GM18502 (cell line): ENCODE data around the gene SETD2.
"Not testable (repeated sequence)": the region's sequence is repeated elsewhere in the genome, so short reads cannot be mapped to it uniquely, and the experiment has no call there.

Source experiments
- ATAC-seq: cut with Tn5 transposase; IDR thresholded peaks from one replicate; pipeline ENCODE4 v1.9.1; 2021; ENCODE audit warnings: mild to moderate bottlenecking; ENCODE audit not compliant: unreplicated experiment, poor library complexity

The SETD2 gene

GRCh38 chr3:47164007-47164881 lies at the start of gene SETD2:
Gene SETD2, minus strand, starts transcription at chr3:47164113. Its CDS starts 189 bp downstream, at chr3:47163924.
- ATAC-seq = peak; percentile 77

GRCh38 chr3:47210863-47211405 lies 47.0 kb upstream of the SETD2 start:
- ATAC-seq = no peak

- ATAC-seq = not testable (repeated sequence)
These were observed 42.1 kb upstream of the SETD2 start for GRCh38 chr3:47206022-47206421.

GRCh38 chr3:47204875-47205274 lies 41.0 kb upstream of the SETD2 start:
- no peak for ATAC-seq

GRCh38 chr3:47202542-47202941 lies 38.6 kb upstream of the SETD2 start:
- ATAC-seq = no peak

- no peak for ATAC-seq
These were observed 33.4 kb upstream of the SETD2 start for GRCh38 chr3:47197287-47197686.

- no peak for ATAC-seq
These were observed 31.1 kb upstream of the SETD2 start for GRCh38 chr3:47194994-47195393.

GRCh38 chr3:47193871-47194859 lies 30.3 kb upstream of the SETD2 start:
- ATAC-seq = no peak

- no peak for ATAC-seq
These were observed 22.4 kb upstream of the SETD2 start for GRCh38 chr3:47186285-47186684.

- not testable (repeated sequence) for ATAC-seq
These were observed 17.8 kb upstream of the SETD2 start for GRCh38 chr3:47181685-47182084.

GRCh38 chr3:47180011-47180410 lies 16.1 kb upstream of the SETD2 start:
- not testable (repeated sequence) for ATAC-seq

GRCh38 chr3:47176582-47176981 lies 12.7 kb upstream of the SETD2 start:
- no peak for ATAC-seq

GRCh38 chr3:47163169-47164006 lies 525 bp downstream of the SETD2 start:
- peak; percentile 32 for ATAC-seq

GRCh38 chr3:47162697-47163168 lies 1.2 kb downstream of the SETD2 start:
- ATAC-seq = no peak

- no peak for ATAC-seq
These were observed 1.8 kb downstream of the SETD2 start for GRCh38 chr3:47161983-47162696.

GRCh38 chr3:47159820-47160219 lies 4.1 kb downstream of the SETD2 start:
- no peak for ATAC-seq

- no peak for ATAC-seq
These were observed 5.7 kb downstream of the SETD2 start for GRCh38 chr3:47158208-47158607.

- ATAC-seq = no peak
These were observed 7.5 kb downstream of the SETD2 start for GRCh38 chr3:47156396-47156795.

- no peak for ATAC-seq
These were observed 11.3 kb downstream of the SETD2 start for GRCh38 chr3:47152578-47152977.
